Dendritic cell treated with granulocyte-macrophage colony-stimulating factor and Interleukin-4, amounts not matched to agents 40 ng/mL and 50 ng/mL, for 4 days (primary cell): ENCODE results near the gene OR6C74.

Experiments used
- H3K27ac Mint-ChIP-seq: one replicate; pipeline ENCODE4 v1.8.0; 2022; ENCODE audit warnings: mild to moderate bottlenecking, mixed read lengths
- H3K27me3 Mint-ChIP-seq: one replicate; pipeline ENCODE4 v1.8.0; 2022; ENCODE audit warnings: mild to moderate bottlenecking, mixed read lengths
- H3K36me3 Mint-ChIP-seq: one replicate; pipeline ENCODE4 v1.8.0; 2022; ENCODE audit warnings: low read depth, mixed read lengths
- H3K4me1 Mint-ChIP-seq: one replicate; pipeline ENCODE4 v1.8.0; 2022; ENCODE audit warnings: low read depth, mixed read lengths
- H3K4me3 Mint-ChIP-seq: one replicate; pipeline ENCODE4 v1.8.0; 2022; ENCODE audit warnings: mild to moderate bottlenecking, moderate library complexity, mixed read lengths
- H3K9me3 Mint-ChIP-seq: one replicate; pipeline ENCODE4 v1.8.0; 2022; ENCODE audit warnings: mixed read lengths
- intact Hi-C: fragments of 100-400 bp; cut with micrococcal nuclease; formaldehyde crosslinking; loops from one replicate; pipeline ENCODE4 v1.15.0; 2022

The OR6C74 gene

DNA sequence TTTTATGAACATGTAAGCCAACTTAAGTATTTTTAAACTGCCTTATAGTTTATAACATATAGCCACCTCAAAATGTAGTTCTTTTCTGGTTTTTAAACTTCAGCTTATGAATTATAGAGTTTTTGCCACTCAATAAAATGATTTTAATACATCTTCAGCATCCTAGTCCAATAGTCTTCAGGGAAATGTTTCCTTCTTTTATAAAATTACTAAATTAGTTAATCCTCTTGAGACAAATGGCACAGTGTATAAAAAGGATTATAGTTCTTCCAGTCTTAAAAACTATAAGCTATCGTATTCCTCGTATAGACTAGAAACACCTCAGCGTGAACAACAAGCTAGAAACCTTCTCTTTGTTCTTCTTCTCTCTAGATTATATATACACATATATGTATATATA, at the start of gene OR6C74:
OR6C74 (plus strand) TSS at position 301 of the 400 bp plus-strand sequence. CDS start 2,679 bp downstream, outside the sequence.
- H3K27me3 Mint-ChIP-seq: peaks cover 11% of the 10 kb centered on the region

DNA sequence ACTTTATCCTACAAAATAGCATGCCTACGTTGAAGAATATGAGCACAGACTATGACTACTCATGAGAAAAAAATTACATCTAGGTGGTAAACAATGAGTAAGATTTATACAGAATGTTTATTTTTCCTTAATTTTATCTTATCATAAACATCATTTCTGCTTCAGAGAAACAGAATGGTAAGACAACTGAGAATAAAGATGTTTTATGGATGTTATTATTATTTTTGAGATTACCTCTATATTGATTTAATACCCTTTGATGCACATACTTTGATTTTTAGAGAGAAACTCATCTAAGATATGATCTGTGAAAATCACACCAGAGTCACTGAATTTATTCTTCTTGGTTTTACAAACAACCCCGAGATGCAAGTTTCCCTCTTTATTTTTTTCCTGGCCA, 23.7 kb upstream of the OR6C74 start, which contains the start of gene OR10A7:
OR10A7 (plus strand) TSS at position 301 of the 400 bp plus-strand sequence; CDS start at position 301, 0 bp downstream.
- intact Hi-C loops: no loop called here
- Mint-ChIP-seq H3K27me3 (peaks cover 2% of the 10 kb centered on the region), H3K36me3 (no peaks in the 10 kb centered on the region), H3K4me3 (no peak within 1 kb of the TSS), H3K4me1 (no peaks in the 10 kb centered on the region), H3K9me3 (peaks cover 5% of the 10 kb centered on the region), H3K27ac (no peak within 1 kb of the TSS)

More for the DNA sequence above, at the start of gene OR6C74:
- Mint-ChIP-seq H3K4me3 (no peak within 1 kb of the TSS), H3K36me3 (no peaks in the 10 kb centered on the region), H3K4me1 (no peaks in the 10 kb centered on the region), H3K9me3 (no peaks in the 10 kb centered on the region), H3K27ac (no peak within 1 kb of the TSS)
- intact Hi-C loops: no loop called here

DNA sequence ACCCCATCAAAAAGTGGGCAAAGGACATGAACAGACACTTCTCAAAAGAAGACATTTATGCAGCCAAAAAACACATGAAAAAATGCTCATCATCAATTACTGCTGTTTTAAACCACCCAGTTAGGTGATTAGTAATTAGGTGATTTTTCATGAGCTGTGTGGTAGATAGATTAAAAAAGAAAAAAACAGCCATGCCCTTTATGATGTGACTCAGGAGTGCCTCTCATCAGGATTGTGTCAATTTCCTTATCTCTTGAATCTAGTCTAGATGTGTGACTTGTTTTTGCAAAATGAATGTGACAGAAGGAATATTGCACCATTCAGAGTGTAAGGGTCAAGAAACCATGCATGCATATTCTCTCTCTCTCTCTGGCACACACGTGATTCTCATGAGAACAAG, 17.9 kb upstream of the OR6C74 start:
- intact Hi-C loops: no loop called here
- Mint-ChIP-seq H3K4me1 (no peaks in the 10 kb centered on the region), H3K4me3 (no peak overlapping the region), H3K27ac (no peak overlapping the region), H3K36me3 (no peaks in the 10 kb centered on the region), H3K9me3 (peaks cover 5% of the 10 kb centered on the region), H3K27me3 (peaks cover 7% of the 10 kb centered on the region)

DNA sequence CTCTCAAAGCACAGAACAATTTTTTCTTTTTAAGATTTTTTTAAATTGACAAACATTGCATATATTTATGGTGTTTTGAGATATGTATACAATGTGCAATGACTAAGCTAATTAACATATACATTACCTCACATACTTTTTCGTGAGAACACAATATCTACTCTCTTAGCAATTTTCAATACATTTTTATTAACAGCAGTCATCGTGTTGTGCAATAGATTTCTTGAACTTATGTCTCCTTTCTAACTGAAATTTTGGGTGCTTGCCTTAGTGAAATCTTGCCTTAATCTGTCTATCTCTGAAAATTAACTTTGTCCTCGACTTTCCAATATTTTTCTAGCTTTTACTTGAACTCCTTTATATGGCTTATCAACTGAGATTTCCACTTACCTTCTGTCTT, 16.8 kb upstream of the OR6C74 start:
- no peak overlapping the region for H3K27ac Mint-ChIP-seq
- intact Hi-C loops: no loop called here
- peaks cover 5% of the 10 kb centered on the region for H3K9me3 Mint-ChIP-seq
- H3K27me3 Mint-ChIP-seq: peaks cover 7% of the 10 kb centered on the region
- H3K36me3 Mint-ChIP-seq: no peaks in the 10 kb centered on the region
- no peaks in the 10 kb centered on the region for H3K4me1 Mint-ChIP-seq
- H3K4me3 Mint-ChIP-seq: no peak overlapping the region

DNA sequence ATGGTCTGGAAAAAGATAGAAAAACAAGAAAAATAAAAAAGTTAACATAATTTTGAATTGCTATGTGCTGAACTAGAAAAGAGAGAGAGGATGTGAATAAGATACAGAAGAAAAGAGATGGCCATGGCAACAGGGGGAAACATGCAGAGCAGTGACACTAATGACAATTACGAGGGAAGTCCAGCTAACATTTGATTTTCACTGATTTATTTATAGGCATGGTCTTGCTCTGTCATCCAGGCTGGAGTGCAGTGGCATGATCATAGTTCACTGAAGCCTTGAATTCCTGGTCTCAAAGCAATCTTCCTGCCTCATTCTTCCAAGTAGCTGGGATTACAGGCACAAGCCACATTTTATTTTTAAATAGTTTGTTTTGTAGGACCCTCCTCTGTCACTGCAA, 1.8 kb downstream of the OR6C74 start:
- no peak overlapping the region for H3K27ac Mint-ChIP-seq
- no peak overlapping the region for H3K4me3 Mint-ChIP-seq
- peaks cover 14% of the 10 kb centered on the region for H3K27me3 Mint-ChIP-seq
- H3K9me3 Mint-ChIP-seq: no peaks in the 10 kb centered on the region
- no peaks in the 10 kb centered on the region for H3K36me3 Mint-ChIP-seq
- intact Hi-C loops: no loop called here
- H3K4me1 Mint-ChIP-seq: no peaks in the 10 kb centered on the region

DNA sequence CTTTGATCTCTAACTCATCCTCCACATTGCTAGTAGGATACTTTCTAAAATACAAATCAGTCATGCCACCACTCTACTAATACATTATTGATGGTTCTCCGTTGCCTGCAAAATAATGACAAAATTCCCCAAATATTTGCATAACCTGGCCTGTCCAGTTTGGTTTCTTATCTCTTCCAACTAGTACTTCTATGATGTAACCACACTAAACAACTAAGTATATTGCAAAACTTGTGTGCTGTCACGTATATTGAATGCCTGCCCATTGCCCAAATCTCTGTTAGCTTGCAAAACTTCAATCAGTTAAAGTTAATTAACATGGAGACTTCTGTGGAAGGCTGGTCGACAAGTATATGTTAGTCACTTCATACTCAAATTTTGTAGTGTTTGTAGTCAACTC, 6.5 kb downstream of the OR6C74 start:
- no peaks in the 10 kb centered on the region for H3K4me1 Mint-ChIP-seq
- no peaks in the 10 kb centered on the region for H3K9me3 Mint-ChIP-seq
- intact Hi-C loops: no loop called here
- peaks cover 16% of the 10 kb centered on the region for H3K27me3 Mint-ChIP-seq
- no peaks in the 10 kb centered on the region for H3K36me3 Mint-ChIP-seq
- H3K4me3 Mint-ChIP-seq: no peak overlapping the region
- no peak overlapping the region for H3K27ac Mint-ChIP-seq

DNA sequence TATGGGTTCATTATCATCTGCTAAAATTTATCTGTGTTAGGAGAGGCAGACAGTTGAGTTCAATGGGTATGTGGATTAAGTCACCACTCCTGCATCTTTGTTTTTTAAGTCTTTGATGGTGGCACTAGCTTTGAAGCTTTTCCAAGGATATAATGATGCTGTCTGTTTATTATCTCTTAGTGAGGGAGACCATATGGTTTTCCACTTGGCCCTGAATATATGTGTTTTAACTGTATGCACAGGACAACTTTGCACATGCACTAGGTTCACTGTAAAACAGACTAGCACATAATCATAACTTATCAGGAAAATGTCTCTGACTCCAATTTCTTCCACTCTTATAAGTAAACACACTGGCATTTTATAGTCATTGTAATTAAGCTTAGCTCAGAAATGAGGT, 8.9 kb downstream of the OR6C74 start:
- H3K27me3 Mint-ChIP-seq: peaks cover 7% of the 10 kb centered on the region
- no peak overlapping the region for H3K4me3 Mint-ChIP-seq
- H3K9me3 Mint-ChIP-seq: no peaks in the 10 kb centered on the region
- no peak overlapping the region for H3K27ac Mint-ChIP-seq
- intact Hi-C loops: no loop called here
- no peaks in the 10 kb centered on the region for H3K36me3 Mint-ChIP-seq
- H3K4me1 Mint-ChIP-seq: no peaks in the 10 kb centered on the region

DNA sequence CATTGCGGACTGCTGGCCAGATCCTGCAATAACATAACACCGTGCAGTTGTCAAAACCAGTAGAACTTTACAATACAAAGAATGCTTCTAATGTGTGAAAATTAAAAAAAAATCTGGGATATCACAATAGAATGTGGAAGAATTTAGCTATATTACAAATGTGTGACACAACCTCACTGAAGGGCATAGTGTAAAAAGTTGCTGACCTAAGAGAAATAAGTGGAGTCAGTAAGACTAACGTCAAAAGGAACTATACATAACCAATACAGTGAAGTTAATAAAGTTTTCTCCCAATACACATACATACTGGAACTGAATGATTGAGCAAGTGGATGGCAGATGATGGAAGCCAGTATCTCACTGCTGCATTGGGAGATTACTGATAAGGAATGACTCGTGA, 12.4 kb downstream of the OR6C74 start:
- Mint-ChIP-seq H3K27me3 (peaks cover 4% of the 10 kb centered on the region), H3K4me3 (no peak overlapping the region), H3K4me1 (no peaks in the 10 kb centered on the region), H3K36me3 (no peaks in the 10 kb centered on the region), H3K9me3 (no peaks in the 10 kb centered on the region), H3K27ac (no peak overlapping the region)
- intact Hi-C loops: no loop called here

DNA sequence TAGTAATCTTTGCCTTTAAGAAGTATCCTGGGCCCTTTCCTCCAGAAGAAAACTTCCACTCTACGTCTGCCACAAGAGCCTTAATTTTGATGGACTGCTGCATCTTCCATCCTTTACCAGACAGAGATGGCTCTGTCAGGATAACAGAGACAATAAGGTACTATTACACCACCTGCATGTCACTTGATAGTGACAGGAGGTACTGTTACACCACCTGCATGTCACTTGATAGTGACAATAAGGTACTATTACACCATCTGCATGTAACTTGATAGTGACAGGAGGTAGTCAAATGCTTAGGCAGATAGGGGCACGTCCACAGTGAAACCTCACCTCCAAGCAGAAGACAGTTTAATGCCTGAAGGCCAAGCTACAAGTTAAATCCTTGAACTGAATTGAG, 13.9 kb downstream of the OR6C74 start:
- Mint-ChIP-seq H3K27me3 (peaks cover 6% of the 10 kb centered on the region), H3K4me3 (no peak overlapping the region), H3K27ac (no peak overlapping the region), H3K4me1 (no peaks in the 10 kb centered on the region), H3K36me3 (no peaks in the 10 kb centered on the region), H3K9me3 (no peaks in the 10 kb centered on the region)
- intact Hi-C loops: no loop called here

DNA sequence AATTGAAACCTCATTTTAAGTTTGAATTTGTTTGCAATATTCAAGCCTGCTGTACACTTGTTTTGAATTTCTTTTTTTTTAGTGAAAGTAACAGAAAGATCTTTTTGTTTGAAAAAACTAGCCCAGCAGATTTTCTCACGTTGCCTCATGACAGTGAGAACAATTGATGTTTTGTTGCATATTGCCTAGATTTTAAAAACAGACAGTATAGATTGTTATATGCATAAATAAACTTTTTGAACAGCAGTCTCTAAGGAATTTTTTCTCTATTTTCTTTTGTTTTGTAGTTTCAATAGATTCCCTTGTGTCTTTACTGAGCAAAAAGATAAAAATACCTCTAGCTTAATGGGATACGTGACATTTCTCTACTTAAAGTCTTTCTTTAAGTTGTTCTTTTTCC, 36.6 kb downstream of the OR6C74 start:
- intact Hi-C loops: no loop called here
- H3K27me3 Mint-ChIP-seq: peaks cover 8% of the 10 kb centered on the region
- H3K9me3 Mint-ChIP-seq: no peaks in the 10 kb centered on the region
- no peaks in the 10 kb centered on the region for H3K36me3 Mint-ChIP-seq
- no peak overlapping the region for H3K4me3 Mint-ChIP-seq
- no peak overlapping the region for H3K27ac Mint-ChIP-seq
- H3K4me1 Mint-ChIP-seq: no peaks in the 10 kb centered on the region

DNA sequence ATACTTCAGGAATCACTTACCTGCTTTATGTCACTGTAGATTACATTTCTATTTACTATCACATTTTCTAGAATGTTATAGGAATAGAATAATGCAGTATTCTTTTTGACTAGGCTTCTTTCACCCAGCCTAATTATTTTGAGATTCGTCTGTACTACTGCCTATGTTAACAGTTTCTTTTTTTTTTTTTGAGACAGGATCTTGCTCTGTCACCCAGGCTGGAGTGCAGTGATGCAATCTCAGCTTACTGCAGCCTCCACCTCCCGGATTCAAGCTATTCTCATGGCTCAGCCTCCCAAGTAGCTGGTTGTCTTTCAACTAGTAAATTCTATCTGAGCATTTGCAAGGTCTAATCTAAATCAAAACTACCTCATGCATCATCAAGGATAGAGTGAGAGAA, 45.6 kb downstream of the OR6C74 start:
- Mint-ChIP-seq H3K9me3 (no peaks in the 10 kb centered on the region), H3K27ac (no peak overlapping the region), H3K4me1 (no peaks in the 10 kb centered on the region), H3K27me3 (peaks cover 2% of the 10 kb centered on the region), H3K4me3 (no peak overlapping the region), H3K36me3 (no peaks in the 10 kb centered on the region)
- intact Hi-C loops: no loop called here
